Measurements from ENCODE around the gene TTC28.

TTC28 gene

DNA sequence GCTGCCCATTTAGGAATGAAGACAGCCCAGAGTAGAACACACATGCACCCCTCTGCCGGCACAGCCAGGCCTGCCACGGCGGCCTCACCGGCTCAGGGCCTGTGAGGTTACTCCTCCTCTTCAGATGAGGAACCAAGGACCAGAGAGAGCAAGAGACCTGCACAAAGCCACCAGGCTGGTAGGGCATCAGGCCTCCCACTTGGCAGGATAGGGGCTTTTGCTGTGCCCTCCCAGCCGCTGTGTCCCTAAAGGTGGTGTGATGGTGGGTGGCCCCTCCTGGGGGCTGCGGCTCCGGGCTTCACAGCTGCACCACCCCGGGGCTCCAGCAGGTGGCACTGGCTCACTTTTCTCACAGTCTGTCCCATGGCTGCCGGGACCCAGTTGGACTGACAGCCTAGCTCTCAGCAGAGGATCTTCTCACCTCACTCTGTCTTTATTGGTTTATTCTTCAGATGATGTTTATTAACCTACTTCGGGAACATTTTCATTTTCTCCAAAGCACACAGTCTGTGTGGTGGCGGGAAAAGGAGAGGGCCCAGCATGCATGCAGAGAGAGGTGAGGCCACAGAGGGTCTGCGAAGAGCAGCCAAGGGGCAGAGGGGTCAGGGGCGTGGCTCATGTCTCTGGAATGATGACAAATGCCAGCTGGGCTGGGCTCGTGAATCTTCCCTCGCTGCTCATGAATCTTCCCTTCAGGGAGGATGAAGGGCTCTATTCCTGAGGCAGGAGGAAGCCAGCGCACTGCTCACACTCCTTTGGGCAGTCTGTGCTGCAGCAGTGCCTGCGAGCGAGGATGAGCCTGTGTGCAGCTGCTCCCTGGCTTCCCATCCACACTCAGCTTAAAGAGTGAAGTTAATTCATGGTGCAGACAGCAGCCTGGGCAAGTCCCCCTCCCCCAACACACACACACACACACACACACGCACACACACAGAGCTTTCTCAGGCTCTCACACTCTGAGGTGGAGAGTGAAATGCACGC, 659.5 kb downstream of the TTC28 start:
- DNase-seq (ENCODE audit: low read depth): peak; percentile 54

DNA sequence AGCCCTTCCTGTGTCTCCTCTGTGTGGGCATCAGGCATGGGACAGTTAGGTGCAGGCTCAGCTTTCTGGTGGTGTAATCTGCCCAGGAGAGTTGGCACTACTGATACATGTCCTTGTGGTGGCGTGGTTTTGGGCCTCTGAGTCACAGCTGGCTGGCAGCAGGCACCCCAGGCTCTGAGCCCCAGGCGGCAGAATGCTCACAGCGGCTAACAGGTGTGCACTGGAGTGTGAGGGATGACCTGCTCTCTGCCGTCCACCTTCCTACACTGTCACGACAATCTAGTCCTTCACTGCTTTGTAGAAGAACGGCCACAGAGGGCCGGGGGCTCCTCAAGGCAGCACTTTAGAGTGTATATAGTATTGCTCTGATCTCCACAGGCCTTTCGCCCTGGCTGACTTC, 660.3 kb downstream of the TTC28 start:
- no peak for DNase-seq (ENCODE audit: low read depth)

DNA sequence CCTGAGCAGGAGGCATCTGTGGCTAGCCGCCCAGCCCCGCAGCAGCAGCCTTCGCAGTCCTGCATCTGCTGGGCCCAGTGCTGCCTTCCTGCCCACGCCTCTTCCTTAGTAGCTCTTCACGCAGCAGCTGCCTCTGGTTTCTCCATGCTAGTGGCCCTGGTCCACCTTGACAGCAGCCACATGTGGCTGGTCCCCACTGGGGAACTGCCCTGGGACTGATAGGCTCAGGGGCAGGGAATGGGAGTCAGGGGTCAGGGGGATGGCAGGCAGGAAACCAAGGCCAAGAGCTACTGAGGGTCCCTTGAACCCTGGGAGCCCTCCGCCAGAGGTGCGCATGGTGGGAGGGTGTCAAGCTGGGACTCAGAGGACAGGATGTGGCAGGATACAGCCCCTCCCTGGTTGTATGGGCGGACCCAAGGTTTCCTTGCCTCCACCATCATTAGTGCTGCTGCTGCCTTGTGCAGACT, 661.1 kb downstream of the TTC28 start:
- no peak for DNase-seq (ENCODE audit: low read depth)

- DNase-seq (ENCODE audit: low read depth): no peak
Measured at GRCh38 chr22:28017859-28018258, 661.8 kb downstream of the TTC28 start.

GRCh38 chr22:28017558-28017820, 662.2 kb downstream of the TTC28 start:
- DNase-seq (ENCODE audit: low read depth): no peak

GRCh38 chr22:28016781-28017557, 662.7 kb downstream of the TTC28 start:
- DNase-seq (ENCODE audit: low read depth): no peak

DNA sequence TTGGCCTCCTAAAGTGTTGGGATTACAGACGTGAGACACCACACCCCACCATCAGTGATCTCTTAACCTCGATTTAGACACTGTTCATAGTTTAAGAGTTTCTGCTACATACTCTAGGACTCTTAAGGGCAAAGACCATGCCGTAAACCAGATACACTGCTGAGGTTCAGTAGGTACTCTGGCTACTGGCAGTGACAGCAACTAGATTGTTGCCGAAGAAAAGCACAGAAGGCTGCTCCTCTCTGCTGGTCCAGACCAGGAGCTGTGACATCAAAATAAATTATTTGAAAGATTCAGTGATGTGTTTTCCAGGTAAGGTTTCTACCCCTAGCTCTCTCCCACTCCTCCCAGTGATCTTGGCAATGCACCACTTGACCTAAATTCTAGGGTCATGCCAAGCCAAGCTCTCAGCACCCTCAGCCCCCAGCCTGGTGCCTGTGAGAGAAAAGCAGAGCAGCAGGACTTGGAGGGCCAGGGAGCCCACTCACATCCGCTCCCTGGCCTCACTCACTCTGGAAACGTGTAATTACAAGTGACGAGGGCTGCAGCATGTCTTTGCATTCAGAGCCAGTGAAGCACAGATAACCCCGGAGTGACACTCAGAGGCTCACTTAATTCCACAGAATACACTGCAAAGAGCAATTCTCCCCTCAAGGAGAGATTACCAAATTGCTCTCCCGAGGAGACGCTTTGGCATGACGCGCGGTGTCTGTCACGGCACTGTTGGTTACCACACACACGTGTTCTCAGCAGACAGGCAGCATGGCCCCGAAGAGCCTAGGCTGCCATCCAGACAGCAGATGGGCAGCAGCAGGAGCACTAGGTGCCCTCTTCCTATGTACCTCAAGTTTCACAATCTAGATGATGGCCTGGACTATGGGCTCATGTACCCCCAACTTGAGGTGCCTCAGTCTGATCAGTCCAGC, 663.7 kb downstream of the TTC28 start:
- no peak for DNase-seq (ENCODE audit: low read depth)

DNA sequence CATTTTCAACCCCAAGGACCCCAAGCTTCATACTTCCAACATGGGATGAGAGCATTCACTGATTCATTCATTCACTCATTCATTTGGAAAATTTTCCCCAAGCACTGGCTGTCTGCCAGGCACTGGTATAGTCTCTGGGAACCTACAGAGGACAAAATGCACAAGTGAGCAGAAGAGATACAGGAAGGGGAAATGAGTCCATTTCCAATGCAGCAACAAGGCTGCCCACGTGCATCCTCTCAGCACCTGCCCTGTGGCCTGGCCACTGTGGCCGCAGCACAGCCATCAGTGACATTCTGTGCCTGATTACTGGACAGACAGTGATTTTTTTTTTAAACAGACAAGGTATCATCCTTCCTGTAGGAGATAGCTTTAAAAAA, 664.6 kb downstream of the TTC28 start:
- DNase-seq (ENCODE audit: low read depth): no peak

DNA sequence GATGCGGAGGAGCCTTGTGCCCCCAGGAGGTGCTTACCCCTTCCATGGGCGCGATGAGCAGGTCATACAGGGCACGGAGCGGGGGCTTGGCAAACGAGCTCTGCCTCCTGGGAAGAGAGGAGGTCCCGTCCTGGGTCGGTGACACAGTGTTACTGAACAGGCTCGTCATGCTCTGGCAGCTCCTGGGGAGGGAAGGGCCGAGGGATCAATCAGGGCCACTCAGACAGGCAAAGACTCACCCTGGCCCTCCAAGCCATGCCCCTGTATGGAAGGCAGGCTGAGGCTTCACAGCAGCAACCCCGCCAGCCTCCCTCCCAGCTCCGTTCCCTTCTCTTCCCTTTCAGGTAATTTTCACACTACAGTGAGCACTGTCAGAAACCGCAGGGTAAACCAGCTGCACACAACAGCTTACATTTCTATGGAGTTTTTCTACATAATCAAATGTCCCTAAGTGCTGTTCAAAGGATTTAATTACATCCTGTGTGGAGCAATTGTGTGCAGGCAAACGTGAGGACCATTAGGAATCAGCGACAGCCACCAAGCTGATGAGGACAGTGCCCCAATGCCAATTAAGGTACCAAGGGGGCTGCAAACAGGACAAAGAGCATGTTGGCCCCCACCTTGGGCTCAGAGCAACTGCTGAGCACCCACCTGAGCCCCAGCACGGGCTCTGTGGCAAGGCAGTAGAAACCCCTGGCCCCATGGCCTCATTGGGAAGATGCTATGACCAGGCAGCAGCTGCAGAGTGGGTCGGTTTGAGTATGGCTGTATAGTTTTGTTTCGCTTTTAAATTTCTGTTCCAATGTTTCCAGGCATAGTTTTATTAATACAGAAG, 665.2 kb downstream of the TTC28 start:
- DNase-seq (ENCODE audit: low read depth): no peak

- DNase-seq (ENCODE audit: low read depth): no peak
Measured at GRCh38 chr22:28013611-28014010, 666.0 kb downstream of the TTC28 start.

DNA sequence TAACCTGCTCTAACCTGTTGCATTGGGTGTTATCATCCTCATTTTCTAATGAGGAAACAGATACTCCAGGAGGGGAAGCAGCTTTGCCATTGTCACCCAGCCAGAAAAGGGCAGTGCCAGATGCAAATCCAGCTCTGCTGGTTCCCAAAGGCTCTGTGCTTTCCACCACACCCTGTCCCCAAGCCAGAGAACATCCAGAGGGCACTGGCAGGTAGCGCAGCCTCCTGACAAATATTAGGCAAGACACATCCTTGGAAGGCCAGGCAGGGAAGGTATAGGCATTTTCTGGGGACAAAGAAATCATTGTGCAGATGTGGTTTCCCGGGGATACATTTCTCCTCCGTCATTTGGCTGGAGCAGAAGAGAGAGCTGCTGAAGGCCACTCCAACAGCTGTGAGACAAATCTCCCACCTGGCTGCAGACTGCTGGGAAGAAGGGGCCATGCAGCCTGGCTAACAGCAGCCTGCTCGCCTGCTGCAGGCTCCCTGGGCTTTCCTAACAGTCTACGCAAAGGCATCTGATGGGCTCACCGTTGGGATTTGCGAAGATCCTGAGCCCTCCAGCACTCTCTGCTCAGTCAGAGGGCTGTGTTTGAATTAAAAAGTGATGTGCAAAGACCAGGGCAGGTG, 666.7 kb downstream of the TTC28 start:
- DNase-seq (ENCODE audit: low read depth): no peak

DNA sequence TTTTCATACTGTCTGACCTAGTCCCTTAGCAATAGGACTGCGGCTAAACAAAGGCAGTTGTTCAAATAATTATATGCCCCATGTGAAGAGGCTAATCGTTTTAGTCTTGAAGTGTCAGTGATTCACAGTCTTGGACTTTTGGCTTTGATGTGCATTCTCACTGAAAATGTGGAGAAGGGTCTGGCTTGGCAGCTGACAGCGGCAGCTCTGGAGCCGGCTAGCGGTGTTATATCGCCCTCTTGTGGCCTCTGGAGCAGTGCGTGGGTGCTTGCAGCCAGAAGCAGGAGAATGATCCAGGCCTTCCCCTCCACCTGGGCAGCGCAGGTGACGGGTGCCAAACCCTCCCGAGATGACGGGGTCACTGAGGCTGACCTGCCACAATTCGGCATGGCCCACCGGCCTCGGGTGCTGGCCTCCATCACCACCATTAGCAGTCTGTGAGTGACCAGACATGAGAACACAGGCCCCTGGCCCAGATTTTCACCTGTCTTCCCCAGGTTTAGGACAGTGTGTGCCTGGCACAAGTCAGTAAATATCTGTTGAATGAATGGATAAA, 670.3 kb downstream of the TTC28 start:
- DNase-seq (ENCODE audit: low read depth): peak; percentile 49

DNA sequence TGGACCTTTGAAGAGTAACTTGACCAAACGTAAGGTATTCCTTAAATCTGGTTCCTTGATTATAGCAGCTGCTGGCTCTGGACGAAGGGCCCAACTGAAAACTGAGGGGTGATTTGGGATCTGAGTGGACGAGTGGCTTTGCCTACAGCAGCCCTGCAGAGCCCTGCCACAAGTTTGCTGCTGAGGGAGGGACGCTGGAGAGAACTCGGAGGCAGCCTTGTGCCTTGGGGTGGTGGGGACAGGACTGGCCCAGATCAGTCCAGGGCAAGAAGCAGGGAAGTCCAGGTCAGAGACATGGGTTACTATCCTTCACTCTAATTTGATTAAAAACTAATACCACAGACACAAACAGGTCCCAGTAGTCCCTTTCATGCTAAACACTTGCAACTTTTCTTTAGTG, 671.0 kb downstream of the TTC28 start:
- no peak for DNase-seq (ENCODE audit: low read depth)

- no peak for DNase-seq (ENCODE audit: low read depth)
Measured at GRCh38 chr22:28008056-28008455, 671.6 kb downstream of the TTC28 start.

DNA sequence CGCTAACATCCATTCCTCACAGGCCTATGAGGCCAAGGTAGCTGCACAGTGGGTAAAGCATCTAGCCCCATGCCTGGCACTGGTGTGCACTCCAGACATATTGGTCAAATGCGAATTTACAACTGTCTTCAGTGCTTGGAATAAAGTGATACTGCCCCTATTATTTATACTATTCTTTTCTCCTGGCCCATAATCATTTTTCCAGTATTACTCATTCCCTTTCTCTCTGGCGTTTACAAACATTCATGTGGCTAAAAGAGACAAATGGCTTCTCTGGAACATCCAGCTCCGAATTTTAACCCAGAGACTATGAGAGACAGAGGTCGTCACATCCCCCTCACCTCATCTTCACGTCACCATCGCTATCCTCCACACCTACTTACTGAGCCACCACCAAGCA, 673.4 kb downstream of the TTC28 start:
- DNase-seq (ENCODE audit: low read depth): no peak

DNA sequence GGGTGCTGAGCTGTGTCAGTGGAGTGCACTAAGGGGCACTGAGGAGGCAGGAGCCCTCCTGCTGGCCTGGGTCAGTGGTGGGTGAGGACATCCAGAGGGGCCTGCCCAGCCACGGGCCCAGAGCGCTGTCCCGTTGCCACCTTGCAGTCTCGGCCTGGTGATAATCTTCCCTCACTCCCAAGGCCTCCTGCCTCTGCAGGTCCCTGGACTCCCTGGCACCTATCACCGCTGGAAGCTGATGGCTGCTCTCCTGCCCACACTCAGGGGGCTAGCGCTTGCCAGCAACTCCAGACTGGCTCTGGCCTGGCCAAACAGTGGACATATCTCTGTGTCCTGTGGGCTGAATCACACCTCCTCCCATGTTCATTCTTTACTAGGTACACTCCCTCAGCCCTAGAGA, 674.1 kb downstream of the TTC28 start:
- DNase-seq (ENCODE audit: low read depth): no peak

DNA sequence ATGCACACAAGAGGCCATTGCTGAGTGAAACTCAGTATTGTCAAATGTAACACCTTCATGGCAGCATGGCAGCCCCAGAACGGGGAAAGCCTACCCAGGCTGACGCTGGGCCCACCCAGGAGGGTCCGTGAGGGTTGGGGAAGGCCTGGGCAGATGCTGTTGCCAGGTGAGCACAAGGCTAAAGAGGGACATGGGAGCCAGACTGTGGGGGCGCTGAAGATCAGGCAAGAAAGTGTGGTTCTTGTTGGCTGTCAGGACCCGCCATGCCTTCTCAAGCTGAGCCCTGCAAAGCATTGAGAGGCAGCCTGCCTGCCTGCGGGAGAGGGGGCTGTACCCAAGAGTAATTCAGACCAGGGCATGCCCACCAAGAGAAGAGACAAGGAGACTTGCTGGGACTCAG, 675.6 kb downstream of the TTC28 start:
- no peak for DNase-seq (ENCODE audit: low read depth)

DNA sequence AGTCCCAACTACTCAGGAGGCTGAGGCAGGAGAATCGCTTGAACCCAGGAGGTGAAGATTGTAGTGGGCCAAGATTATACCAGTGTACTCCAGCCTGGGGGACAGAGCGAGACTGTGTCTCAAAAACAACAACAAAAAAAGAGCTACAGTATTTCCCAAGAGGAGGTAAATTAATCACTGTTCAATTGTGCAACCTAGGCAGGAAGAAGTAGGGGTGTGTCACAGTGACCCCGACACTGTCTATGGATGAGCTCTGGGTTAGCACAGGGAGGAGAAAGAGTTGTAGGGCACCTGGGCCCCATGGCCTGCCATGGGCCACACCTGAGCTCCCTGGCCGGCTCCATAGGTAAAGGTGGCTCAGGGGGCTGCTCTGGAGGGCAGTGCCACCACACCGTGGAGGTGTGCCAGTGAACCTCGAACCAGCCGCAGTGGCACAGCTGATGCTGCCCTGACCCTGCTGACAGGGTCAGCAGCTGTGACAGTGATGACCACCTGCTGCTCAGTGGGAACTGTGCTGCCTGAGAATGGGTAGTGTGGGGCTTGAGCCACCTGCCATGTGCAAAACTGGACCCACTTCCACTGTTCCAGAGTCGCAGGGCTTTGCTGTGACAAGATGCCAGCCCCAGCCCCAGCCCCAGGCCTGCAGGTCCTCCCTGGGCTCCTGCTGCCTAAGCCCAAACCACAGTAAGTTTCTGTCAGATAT, 676.6 kb downstream of the TTC28 start:
- no peak for DNase-seq (ENCODE audit: low read depth)

- no peak for DNase-seq (ENCODE audit: low read depth)
Measured at GRCh38 chr22:28002181-28002700, 677.4 kb downstream of the TTC28 start.
